Stimulated activated CD8-positive, alpha-beta memory T cell treated with anti-CD3 and anti-CD28 coated beads, Interleukin-4, amount 100 ng/mL, for 4 hours (primary cell): Measurements from ENCODE around the gene PNKD.

Source experiments
- DNase-seq, 2 donors: peaks; one replicate each; pipeline ENCODE4 v3.0.0-alpha.2; 2020; ENCODE audit warnings: low read depth in 2 of 2, low spot score in 1 of 2

The PNKD gene

GRCh38 chr2:218369330-218369729, 99.0 kb downstream of the PNKD start:
- DNase-seq, result no peak

- no peak for DNase-seq
Measured at GRCh38 chr2:218370410-218371063, 100.2 kb downstream of the PNKD start.

DNA sequence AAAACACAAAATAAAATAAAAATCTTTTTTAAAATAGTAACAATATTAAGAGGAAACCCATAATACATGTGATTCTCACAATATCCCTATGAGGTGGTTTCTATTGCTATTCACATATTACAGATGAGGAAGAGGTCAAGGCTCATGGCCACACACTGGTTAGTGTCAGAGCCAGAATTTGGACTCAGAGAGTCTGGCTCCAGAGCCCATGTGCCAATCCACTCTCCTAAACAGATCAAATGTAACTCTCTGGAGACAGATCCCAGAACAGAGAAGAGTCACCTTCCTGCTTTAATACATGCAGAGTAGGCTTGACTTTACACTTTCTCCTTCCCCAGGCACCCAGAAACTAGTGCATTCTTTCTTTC, 101.6 kb downstream of the PNKD start:
- DNase-seq, result no peak

GRCh38 chr2:218374795-218375194, 104.5 kb downstream of the PNKD start:
- no peak for DNase-seq

- no peak for DNase-seq
Measured at GRCh38 chr2:218375212-218375611, 104.9 kb downstream of the PNKD start.

GRCh38 chr2:218378053-218378452, 107.7 kb downstream of the PNKD start:
- no peak for DNase-seq

DNA sequence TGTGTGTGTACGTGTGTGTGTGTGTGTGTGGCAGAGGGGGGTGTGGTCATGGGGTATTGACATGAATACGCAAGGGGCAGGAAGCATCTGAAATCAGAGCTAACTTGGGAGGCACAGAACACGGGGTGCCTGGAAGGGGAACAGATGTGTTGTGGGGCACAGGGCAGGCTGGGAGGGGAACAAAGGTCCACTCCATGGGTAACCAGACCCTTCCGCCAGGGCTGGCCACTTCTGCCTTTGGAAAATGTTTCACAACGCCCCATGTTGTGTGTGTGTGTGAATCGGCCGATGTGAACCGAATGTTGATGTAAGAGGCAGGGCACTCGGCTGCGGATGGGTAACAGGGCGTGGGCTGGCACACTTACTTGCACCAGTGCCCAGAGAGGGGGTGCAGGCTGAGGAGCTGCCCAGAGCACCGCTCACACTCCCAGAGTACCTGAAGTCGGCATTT, 111.6 kb downstream of the PNKD start, which contains the start of gene SLC11A1:
Gene SLC11A1 (plus strand): TSS at position 358 of the 451 bp plus-strand sequence. CDS start 96 bp downstream, outside the sequence.
- no peak for DNase-seq

GRCh38 chr2:218382785-218383184, 112.5 kb downstream of the PNKD start:
- DNase-seq, result no peak

DNA sequence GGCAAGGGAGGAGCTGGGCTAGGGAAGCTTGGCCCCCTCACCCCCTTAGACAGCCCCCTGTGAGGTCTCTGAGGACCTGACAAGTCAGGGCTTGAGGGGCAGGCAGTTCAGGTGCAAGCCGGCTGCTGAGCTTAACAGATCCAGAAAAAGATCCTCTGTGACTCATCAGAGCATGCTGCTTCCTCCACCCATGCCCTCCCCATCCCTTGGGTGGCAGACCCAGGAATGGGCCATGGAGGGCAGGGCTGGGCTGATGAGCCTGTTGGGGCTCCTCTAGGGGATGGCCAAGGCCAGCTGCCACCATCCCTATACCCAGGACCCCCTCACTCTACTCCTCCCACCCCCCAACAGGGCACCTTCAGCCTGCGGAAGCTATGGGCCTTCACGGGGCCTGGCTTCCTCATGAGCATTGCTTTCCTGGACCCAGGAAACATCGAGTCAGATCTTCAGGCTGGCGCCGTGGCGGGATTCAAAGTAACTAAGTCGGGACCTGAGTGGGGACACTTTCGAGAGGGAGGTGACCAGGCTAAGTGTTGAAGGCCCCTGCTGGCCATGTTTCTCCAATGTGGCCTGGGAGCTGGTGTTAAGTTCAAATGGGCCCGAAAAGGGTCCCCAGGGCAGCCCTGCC, 113.7 kb downstream of the PNKD start:
- DNase-seq, result no peak

DNA sequence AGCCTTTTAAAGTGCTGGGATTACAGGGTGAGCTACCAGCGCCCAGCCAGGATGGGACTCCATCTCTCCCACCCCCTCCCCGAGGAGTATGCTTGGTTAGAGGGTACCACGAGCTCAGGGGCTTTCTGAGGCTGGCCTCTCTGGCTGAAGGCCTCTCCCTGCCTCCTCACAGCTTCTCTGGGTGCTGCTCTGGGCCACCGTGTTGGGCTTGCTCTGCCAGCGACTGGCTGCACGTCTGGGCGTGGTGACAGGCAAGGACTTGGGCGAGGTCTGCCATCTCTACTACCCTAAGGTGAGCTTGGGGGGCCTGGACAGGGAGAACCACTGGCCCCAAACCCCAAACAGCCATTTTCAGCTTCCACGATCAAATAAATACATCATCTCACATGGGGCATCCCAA, 114.7 kb downstream of the PNKD start:
- no peak for DNase-seq

DNA sequence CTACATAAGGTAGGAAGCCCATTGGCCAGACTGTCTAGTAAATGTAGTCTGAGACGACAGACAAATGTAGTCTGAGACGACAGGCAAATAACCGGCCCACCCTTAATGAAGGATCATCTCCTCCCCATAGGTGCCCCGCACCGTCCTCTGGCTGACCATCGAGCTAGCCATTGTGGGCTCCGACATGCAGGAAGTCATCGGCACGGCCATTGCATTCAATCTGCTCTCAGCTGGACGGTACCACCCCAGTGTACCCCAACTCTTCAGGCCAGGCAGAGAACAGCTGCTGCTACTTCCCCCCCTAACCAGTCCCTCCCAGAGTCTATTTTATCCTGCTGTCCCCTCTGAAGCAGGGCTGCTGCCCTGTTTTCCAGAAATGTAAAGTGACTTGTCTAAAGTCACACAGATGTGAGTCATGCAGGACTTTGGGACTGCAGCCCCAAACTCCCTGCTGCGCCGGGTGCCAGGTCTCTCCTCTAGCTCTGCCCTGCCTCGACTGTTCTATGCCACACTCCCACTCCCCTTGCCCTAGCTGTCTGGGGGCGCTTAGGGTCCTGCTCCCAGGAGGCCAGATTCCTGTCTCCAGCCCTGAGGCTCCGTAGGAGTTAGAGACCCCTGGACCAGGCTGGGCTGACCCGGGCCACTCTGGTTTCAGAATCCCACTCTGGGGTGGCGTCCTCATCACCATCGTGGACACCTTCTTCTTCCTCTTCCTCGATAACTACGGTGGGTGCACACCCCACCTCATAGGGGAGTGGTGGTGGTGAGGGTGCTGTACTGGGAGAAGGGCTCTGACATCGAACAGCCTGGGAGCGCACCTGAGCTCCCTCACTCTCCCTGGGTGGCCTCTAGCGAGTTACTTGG, 116.4 kb downstream of the PNKD start:
- DNase-seq, result no peak

GRCh38 chr2:218387369-218388194, 117.3 kb downstream of the PNKD start:
- no peak for DNase-seq

GRCh38 chr2:218389333-218390150, 119.2 kb downstream of the PNKD start:
- DNase-seq, result no peak

DNA sequence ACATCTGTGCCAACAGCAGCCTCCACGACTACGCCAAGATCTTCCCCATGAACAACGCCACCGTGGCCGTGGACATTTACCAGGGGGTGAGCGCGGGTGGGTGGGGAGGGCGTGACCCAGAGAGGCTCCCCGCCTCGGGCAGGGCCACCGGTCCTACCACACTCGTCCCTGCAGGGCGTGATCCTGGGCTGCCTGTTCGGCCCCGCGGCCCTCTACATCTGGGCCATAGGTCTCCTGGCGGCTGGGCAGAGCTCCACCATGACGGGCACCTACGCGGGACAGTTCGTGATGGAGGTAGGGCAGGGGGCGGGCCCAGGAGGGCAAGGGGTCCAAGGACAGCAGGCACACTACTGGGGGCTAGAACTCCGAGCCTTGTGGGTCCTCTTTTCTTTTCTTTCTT, 120.9 kb downstream of the PNKD start:
- no peak for DNase-seq

- DNase-seq, result no peak
Measured at GRCh38 chr2:218392459-218392858, 122.1 kb downstream of the PNKD start.

- no peak for DNase-seq
Measured at GRCh38 chr2:218392891-218393462, 122.7 kb downstream of the PNKD start.

GRCh38 chr2:218393750-218394290, 123.5 kb downstream of the PNKD start:
- no peak for DNase-seq

DNA sequence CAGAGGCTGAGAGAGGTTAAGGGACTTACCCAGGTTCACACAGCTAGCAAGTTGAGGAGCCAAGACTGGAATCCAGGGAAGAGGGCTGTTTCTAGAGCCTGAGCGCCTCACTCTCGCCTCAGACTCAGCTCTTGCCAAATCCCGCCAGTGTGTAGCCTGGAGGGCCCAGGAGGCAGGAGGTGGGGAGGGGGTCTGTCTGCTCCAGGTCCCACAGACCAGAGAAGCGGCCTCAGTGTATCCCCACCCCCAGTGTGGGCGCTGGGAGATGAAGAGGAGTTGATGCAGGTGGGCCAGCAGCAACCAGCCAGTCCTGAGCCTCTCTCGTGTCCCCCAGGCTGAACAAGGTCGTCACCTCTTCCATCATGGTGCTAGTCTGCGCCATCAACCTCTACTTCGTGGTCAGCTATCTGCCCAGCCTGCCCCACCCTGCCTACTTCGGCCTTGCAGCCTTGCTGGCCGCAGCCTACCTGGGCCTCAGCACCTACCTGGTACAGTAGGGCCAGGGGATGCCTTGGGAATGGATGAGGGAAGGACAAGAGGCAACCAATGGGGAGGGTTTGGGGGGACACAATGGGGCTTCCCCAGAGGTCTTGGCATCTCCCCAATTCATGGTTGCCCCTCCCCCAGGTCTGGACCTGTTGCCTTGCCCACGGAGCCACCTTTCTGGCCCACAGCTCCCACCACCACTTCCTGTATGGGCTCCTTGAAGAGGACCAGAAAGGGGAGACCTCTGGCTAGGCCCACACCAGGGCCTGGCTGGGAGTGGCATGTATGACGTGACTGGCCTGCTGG, 124.2 kb downstream of the PNKD start:
- DNase-seq, result no peak

- no peak for DNase-seq
Measured at GRCh38 chr2:218395090-218395444, 124.7 kb downstream of the PNKD start.
